HepG2 (cell line): ENCODE data around the gene ARSB. TPM values are rescaled to one million over a fixed set of nuclear protein-coding genes. Genes with fewer than 3 reads are reported as not detected.

Experiments
- ATAC-seq: fragments of 200-7000 bp; cut with Tn5 transposase; 3 replicates; pipeline ENCODE4 v1.9.1; 2020; ENCODE audit warnings: mild to moderate bottlenecking, moderate library complexity
- BruUV-seq: library from RNA; stranded (reverse); fragments of 400-500 nt; replicated peaks from 2 replicates; lab custom pipeline; 2021; lab: Mats Ljungman, UMichigan
- CTCF ChIA-PET: fragments of 300-600 bp; formaldehyde crosslinking; extraction: SDS; loops from one replicate; lab custom pipeline; 2021; ENCODE audit warnings: low total read pairs, inconsistent platforms, low intra/inter-chr PET ratio; lab: Yijun Ruan, JAX
- POLR2A ChIA-PET: fragments of 350-600 bp; sonication (Branson Sonifier 250); formaldehyde crosslinking; loops from one replicate; lab custom pipeline; 2020; ENCODE audit warnings: antibody characterized with exemption, inconsistent platforms; lab: Yijun Ruan, JAX
- DNase-seq: peaks from one replicate; pipeline ENCODE4 v3.0.0-alpha.2; 2015; ENCODE audit warnings: low spot score
- FAIRE-seq: peaks from 3 replicates; lab custom pipeline; 2011; peaks lifted over from hg19 to GRCh38; lab: Jason Lieb, UNC
- H2AFZ ChIP-seq: one replicate; pipeline ENCODE4 v1.6.1; 2011; ENCODE audit warnings: low read length, inconsistent platforms
- H3K27ac ChIP-seq: fragments of 300-600 bp; 3 replicates; pipeline ENCODE4 v1.8.0; 2011; ENCODE audit warnings: mixed run types, mild to moderate bottlenecking, mixed read lengths, low read length, inconsistent platforms; ENCODE audit not compliant: insufficient read depth; ENCODE audit errors: extremely low read length
- H3K27me3 ChIP-seq, 2 experiments: fragments of 200-600 bp in 1 of 2; 2 replicates in 1 of 2; 3 replicates in 1 of 2; pipeline versions ENCODE4 v1.6.0 to v1.8.0; 2011; ENCODE audit warnings: low read length in 2 of 2, mild to moderate bottlenecking in 2 of 2, moderate library complexity in 2 of 2, inconsistent platforms in 1 of 2; ENCODE audit not compliant: insufficient read depth in 2 of 2, control insufficient read depth in 1 of 2
- H3K36me3 ChIP-seq, 2 experiments: fragments of 200-600 bp in 1 of 2; replicated peaks in 1 of 2; 2 replicates in 1 of 2; 3 replicates in 1 of 2; pipeline versions ENCODE4 v1.5.1 to v1.8.0; 2011; ENCODE audit warnings: low read length in 2 of 2, inconsistent platforms in 1 of 2; ENCODE audit not compliant: insufficient read depth in 2 of 2, control insufficient read depth in 1 of 2
- H3K4me1 ChIP-seq: 2 replicates; pipeline ENCODE4 v1.5.1; 2012; ENCODE audit warnings: low read length, inconsistent platforms; ENCODE audit not compliant: insufficient read depth
- H3K4me2 ChIP-seq: 2 replicates; pipeline ENCODE4 v1.6.0; 2011; ENCODE audit warnings: low read depth, low read length, inconsistent platforms
- H3K4me3 ChIP-seq, 3 experiments: fragments of 200-600 bp in 1 of 3; sonication (generic), shearing (Covaris generic) in 1 of 3; replicated peaks in 1 of 3; 2 replicates each; pipeline ENCODE4 v1.5.1; 2011 to 2016; ENCODE audit warnings: low read length in 3 of 3, inconsistent platforms in 2 of 3, low read depth in 2 of 3, mild to moderate bottlenecking in 2 of 3, control low read depth in 1 of 3, mixed read lengths in 1 of 3; ENCODE audit not compliant: insufficient read depth in 1 of 3
- H3K79me2 ChIP-seq: one replicate; pipeline ENCODE4 v1.6.1; 2011; ENCODE audit warnings: low read length, inconsistent platforms; ENCODE audit not compliant: insufficient read depth
- H3K9ac ChIP-seq: 2 replicates; pipeline ENCODE4 v1.6.0; 2011; ENCODE audit warnings: mild to moderate bottlenecking, low read depth, low read length, inconsistent platforms; ENCODE audit not compliant: insufficient read depth
- H3K9me3 ChIP-seq: 2 replicates; pipeline ENCODE4 v1.5.1; 2012; ENCODE audit warnings: mild to moderate bottlenecking, low read length
- H4K20me1 ChIP-seq: 2 replicates; pipeline ENCODE4 v1.6.0; 2011; ENCODE audit warnings: inconsistent platforms, mild to moderate bottlenecking, low read length, moderate library complexity; ENCODE audit not compliant: insufficient read depth
- MTF1 ChIP-seq: sonication (generic); formaldehyde crosslinking; IDR thresholded peaks from 2 replicates; pipeline ENCODE4 v1.5.0; 2020; ENCODE audit warnings: missing genetic modification reagents
- SKI ChIP-seq: fragments of 450-650 bp; IDR thresholded peaks from one replicate; pipeline ENCODE4 v1.6.1; 2018; ENCODE audit warnings: mild to moderate bottlenecking; ENCODE audit not compliant: partially characterized antibody
- ZNF124 ChIP-seq: sonication (generic); formaldehyde crosslinking; IDR thresholded peaks from 2 replicates; pipeline ENCODE4 v1.4.0; 2020; ENCODE audit warnings: missing genetic modification reagents
- ZNF143 ChIP-seq: sonication (generic); formaldehyde crosslinking; IDR thresholded peaks from 2 replicates; pipeline ENCODE4 v1.4.0; 2020; ENCODE audit warnings: missing genetic modification reagents
- ZNF44 ChIP-seq: sonication (generic); formaldehyde crosslinking; IDR thresholded peaks from 2 replicates; pipeline ENCODE4 v1.5.1; 2020; ENCODE audit warnings: mild to moderate bottlenecking, missing genetic modification reagents
- ZNF451 ChIP-seq: sonication (generic); formaldehyde crosslinking; IDR thresholded peaks from 2 replicates; pipeline ENCODE4 v1.5.0; 2020; ENCODE audit warnings: mild to moderate bottlenecking, missing genetic modification reagents
- WGBS: methylation state at CpG from one replicate; pipeline ENCODE4 v1.1.6; 2017; ENCODE audit warnings: low lambda C conversion rate; 5-methylcytosine and 5-hydroxymethylcytosine counted together
- in situ Hi-C: cut with HindIII; loops from 2 replicates; pipeline ENCODE4 v1.10.0; 2017; ENCODE audit warnings: low pct_unique_long_range_greater_than_20kb; ENCODE audit not compliant: extremely low pct_ligation_motif_present
- intact Hi-C: fragments of 100-400 bp; cut with micrococcal nuclease; formaldehyde crosslinking; loops from one replicate; pipeline ENCODE4 v1.10.0; 2022; ENCODE audit not compliant: unreplicated experiment
- polyA plus RNA-seq, 8 experiments: library from polyadenylated mRNA; depleted of rRNA in 3 of 8; stranded (reverse) in 7 of 8; unstranded in 1 of 8; fragments of >200 nt; fragmentation: Illumina TruSeq in 4 of 8; extraction: Trizol in 4 of 8; gene quantifications; 2 replicates each; pipeline versions ENCODE4 v1.2.1 to v1.2.3, GENCODE V29; 2011 to 2016; ENCODE audit warnings: low read depth in 4 of 8, missing spikeins in 1 of 8, mixed read lengths in 1 of 8; ENCODE audit not compliant: insufficient read depth in 1 of 8
- total RNA-seq, 5 experiments: library from RNA; depleted of rRNA; stranded (reverse); fragments of >200 nt; fragmentation: Illumina TruSeq; extraction: Trizol; gene quantifications; 2 replicates each; pipeline ENCODE4 v1.2.3, GENCODE V29; 2016; ENCODE audit warnings: low read depth in 1 of 5
- TF ChIP-seq, protein P1 (sequence below): sonication (generic); formaldehyde crosslinking; IDR thresholded peaks from 2 replicates; pipeline ENCODE4 v1.5.0; 2020; ENCODE audit warnings: mild to moderate bottlenecking, missing genetic modification reagents, borderline replicate concordance
- TF ChIP-seq, protein P2 (sequence below): sonication (generic); formaldehyde crosslinking; IDR thresholded peaks from 2 replicates; pipeline ENCODE4 v1.5.1; 2020; ENCODE audit warnings: mild to moderate bottlenecking, missing genetic modification reagents, borderline replicate concordance
- TF ChIP-seq, protein P3 (sequence below): sonication (generic); formaldehyde crosslinking; IDR thresholded peaks from 2 replicates; pipeline ENCODE4 v1.5.1; 2020; ENCODE audit warnings: mild to moderate bottlenecking, missing genetic modification reagents, moderate library complexity

ARSB gene
- total and polyA plus RNA-seq, 2 of the 13 experiments (the other 11 are each of a cell fraction or from before 2014, with no cell fraction given) = 52.6 to 66.4 TPM

DNA sequence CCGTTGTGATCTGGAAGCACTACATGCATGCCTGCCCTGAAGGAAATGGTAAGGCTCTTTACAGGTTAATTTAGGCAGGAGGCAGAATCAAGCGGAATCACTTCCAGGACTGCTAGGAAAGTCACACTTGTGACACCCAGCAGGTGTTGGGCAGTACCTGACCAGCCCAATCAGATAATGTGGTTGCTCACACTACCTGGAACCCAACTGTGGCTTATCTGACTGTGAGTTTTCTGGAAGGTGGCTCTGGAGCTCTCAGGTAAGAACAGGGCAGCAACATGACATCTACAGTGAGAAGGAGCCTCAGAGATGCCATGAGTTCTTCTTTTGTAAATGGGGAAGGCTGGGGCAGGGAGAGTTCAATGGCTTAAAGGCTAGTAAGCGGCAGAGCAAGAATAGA lies 146.4 kb downstream of the ARSB start (continued):
- TF ChIP-seq, protein P1, sequence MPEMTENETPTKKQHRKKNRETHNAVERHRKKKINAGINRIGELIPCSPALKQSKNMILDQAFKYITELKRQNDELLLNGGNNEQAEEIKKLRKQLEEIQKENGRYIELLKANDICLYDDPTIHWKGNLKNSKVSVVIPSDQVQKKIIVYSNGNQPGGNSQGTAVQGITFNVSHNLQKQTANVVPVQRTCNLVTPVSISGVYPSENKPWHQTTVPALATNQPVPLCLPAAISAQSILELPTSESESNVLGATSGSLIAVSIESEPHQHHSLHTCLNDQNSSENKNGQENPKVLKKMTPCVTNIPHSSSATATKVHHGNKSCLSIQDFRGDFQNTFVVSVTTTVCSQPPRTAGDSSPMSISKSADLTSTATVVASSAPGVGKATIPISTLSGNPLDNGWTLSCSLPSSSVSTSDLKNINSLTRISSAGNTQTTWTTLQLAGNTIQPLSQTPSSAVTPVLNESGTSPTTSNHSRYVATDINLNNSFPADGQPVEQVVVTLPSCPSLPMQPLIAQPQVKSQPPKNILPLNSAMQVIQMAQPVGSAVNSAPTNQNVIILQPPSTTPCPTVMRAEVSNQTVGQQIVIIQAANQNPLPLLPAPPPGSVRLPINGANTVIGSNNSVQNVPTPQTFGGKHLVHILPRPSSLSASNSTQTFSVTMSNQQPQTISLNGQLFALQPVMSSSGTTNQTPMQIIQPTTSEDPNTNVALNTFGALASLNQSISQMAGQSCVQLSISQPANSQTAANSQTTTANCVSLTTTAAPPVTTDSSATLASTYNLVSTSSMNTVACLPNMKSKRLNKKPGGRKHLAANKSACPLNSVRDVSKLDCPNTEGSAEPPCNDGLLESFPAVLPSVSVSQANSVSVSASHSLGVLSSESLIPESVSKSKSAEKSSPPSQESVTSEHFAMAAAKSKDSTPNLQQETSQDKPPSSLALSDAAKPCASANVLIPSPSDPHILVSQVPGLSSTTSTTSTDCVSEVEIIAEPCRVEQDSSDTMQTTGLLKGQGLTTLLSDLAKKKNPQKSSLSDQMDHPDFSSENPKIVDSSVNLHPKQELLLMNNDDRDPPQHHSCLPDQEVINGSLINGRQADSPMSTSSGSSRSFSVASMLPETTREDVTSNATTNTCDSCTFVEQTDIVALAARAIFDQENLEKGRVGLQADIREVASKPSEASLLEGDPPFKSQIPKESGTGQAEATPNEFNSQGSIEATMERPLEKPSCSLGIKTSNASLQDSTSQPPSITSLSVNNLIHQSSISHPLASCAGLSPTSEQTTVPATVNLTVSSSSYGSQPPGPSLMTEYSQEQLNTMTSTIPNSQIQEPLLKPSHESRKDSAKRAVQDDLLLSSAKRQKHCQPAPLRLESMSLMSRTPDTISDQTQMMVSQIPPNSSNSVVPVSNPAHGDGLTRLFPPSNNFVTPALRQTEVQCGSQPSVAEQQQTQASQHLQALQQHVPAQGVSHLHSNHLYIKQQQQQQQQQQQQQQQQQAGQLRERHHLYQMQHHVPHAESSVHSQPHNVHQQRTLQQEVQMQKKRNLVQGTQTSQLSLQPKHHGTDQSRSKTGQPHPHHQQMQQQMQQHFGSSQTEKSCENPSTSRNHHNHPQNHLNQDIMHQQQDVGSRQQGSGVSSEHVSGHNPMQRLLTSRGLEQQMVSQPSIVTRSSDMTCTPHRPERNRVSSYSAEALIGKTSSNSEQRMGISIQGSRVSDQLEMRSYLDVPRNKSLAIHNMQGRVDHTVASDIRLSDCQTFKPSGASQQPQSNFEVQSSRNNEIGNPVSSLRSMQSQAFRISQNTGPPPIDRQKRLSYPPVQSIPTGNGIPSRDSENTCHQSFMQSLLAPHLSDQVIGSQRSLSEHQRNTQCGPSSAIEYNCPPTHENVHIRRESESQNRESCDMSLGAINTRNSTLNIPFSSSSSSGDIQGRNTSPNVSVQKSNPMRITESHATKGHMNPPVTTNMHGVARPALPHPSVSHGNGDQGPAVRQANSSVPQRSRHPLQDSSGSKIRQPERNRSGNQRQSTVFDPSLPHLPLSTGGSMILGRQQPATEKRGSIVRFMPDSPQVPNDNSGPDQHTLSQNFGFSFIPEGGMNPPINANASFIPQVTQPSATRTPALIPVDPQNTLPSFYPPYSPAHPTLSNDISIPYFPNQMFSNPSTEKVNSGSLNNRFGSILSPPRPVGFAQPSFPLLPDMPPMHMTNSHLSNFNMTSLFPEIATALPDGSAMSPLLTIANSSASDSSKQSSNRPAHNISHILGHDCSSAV = no peak
- no peak for TF ChIP-seq ZNF124 (CRISPR knock-in tag)
- TF ChIP-seq SKI = no peak
- TF ChIP-seq ZNF143 = no peak

DNA sequence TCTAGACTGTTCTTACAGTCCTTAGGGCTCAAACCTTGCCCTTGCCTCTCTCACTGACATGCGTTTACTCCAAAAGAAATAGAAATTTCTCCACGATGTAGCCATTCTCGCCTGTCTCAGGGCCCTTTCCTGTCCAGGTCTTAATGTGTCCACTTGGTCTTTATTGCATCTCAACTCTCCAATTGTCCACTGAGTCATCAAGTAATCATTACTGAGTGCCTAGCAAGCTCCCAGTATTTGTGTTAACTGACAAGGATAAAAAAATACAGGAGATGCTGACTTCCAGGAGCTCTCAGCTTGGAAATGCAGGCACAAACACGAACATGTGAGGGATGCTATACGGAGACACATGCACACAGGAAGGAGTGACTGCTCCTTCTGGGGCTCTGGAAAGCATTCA lies 147.3 kb downstream of the ARSB start:
- FAIRE-seq (no peak), DNase-seq (no peak), ATAC-seq (no peak)
- H3K9me3 ChIP-seq = no peaks in the 10 kb centered on the region
- no TSS peak for BruUV-seq
- H3K9ac ChIP-seq = no peak overlapping the region
- ChIA-PET POLR2A (no interaction called here), CTCF (no interaction called here)
- WGBS = 96% methylated on average over 5 of the region's 5 CpGs
- intact Hi-C loops = no loop called here
- TF ChIP-seq MTF1 (no peak), ZNF451 (CRISPR knock-in tag) (no peak), ZNF44 (CRISPR knock-in tag) (no peak)
- TF ChIP-seq, protein P2, sequence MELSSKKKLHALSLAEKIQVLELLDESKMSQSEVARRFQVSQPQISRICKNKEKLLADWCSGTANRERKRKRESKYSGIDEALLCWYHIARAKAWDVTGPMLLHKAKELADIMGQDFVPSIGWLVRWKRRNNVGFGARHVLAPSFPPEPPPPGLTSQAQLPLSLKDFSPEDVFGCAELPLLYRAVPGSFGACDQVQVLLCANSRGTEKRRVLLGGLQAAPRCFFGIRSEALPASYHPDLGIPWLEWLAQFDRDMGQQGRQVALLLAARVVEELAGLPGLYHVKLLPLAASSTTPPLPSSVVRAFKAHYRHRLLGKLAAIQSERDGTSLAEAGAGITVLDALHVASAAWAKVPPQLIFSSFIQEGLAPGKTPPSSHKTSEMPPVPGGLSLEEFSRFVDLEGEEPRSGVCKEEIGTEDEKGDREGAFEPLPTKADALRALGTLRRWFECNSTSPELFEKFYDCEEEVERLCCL (CRISPR knock-in tag) = no peak
- TF ChIP-seq, protein P3, sequence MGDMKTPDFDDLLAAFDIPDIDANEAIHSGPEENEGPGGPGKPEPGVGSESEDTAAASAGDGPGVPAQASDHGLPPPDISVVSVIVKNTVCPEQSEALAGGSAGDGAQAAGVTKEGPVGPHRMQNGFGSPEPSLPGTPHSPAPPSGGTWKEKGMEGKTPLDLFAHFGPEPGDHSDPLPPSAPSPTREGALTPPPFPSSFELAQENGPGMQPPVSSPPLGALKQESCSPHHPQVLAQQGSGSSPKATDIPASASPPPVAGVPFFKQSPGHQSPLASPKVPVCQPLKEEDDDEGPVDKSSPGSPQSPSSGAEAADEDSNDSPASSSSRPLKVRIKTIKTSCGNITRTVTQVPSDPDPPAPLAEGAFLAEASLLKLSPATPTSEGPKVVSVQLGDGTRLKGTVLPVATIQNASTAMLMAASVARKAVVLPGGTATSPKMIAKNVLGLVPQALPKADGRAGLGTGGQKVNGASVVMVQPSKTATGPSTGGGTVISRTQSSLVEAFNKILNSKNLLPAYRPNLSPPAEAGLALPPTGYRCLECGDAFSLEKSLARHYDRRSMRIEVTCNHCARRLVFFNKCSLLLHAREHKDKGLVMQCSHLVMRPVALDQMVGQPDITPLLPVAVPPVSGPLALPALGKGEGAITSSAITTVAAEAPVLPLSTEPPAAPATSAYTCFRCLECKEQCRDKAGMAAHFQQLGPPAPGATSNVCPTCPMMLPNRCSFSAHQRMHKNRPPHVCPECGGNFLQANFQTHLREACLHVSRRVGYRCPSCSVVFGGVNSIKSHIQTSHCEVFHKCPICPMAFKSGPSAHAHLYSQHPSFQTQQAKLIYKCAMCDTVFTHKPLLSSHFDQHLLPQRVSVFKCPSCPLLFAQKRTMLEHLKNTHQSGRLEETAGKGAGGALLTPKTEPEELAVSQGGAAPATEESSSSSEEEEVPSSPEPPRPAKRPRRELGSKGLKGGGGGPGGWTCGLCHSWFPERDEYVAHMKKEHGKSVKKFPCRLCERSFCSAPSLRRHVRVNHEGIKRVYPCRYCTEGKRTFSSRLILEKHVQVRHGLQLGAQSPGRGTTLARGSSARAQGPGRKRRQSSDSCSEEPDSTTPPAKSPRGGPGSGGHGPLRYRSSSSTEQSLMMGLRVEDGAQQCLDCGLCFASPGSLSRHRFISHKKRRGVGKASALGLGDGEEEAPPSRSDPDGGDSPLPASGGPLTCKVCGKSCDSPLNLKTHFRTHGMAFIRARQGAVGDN (CRISPR knock-in tag) = no peak
- H3K4me3 ChIP-seq = no peak overlapping the region
- H3K36me3 ChIP-seq = peaks cover 16 to 62% of the 10 kb centered on the region in 2 experiments
- no peaks in the 10 kb centered on the region for H3K79me2 ChIP-seq
- H4K20me1 ChIP-seq = no peaks in the 10 kb centered on the region
- no peak overlapping the region for H2AFZ ChIP-seq
- in situ Hi-C loops = no loop called here
- H3K4me2 ChIP-seq = no peak overlapping the region
- H3K4me1 ChIP-seq = no peaks in the 10 kb centered on the region
- no peaks in the 10 kb centered on the region for H3K27me3 ChIP-seq
- no peak overlapping the region for H3K27ac ChIP-seq
